DMS153 treated with DMSO at 0.1 percent for 48 hours (cell line): Measurements from ENCODE around the gene CACNA1B.

Experiments
- DNase-seq: peaks from one replicate; lab custom pipeline; 2025; ENCODE audit not compliant: unreplicated experiment; lab: John Stamatoyannopoulos, UW

CACNA1B gene

DNA sequence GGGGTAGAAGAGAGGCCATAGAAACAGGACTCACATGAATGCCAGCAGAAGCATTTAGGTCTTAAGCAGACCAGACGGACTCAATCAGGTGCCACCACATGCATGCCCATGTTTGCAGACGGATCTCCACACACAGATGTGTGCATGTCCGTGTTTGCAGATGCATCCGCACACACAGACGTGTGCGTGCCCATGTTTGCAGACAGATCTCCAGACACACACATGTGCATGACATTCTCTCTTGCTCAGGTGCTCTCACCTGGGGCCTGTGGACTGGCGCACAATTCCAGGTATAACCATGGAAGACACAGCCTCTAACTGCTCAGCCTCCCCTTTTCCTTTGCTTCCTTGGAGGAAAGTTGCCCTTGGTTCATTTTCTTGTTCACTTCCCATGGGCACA is 148.3 kb downstream of the CACNA1B start:
- DNase-seq, result no peak

DNA sequence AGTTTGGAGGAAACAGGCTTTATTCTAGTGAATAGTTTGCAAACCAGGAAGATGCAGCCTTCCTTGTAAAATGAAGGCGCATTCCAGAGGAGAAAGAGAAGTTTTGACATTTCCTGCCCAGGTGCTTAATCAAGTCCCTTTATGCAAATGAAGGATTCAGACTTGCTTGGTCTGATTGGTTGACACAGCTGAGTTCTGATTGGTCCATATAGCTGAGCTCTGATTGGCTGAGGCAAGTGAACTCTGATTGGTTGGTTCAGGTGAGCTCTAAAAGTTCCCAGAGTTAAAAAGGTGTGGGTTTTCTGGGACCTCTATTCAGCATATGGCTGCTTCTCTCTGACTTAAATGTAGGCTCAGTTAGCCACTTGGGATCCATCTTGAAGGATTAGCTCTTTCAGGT is 151.0 kb downstream of the CACNA1B start:
- DNase-seq, result no peak

DNA sequence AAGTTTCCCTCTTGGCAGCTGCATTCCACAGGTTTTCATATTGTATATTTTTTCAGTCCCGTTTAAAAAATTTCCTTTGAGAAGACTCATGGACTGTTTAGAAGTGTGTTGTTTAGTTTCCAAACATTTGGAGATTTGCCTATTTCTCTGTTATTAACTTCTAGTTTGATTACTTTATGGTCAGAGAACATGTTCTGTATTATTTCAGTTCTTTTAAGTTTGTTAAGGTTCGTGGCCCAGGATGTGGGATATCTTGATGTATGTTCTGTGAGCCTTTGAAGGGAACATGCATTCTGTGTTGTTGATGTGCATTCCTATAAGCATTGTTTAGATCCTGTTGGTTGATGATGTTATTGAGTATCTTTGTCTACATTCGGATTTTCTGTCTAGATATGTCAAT is 153.6 kb downstream of the CACNA1B start:
- DNase-seq, result no peak

DNA sequence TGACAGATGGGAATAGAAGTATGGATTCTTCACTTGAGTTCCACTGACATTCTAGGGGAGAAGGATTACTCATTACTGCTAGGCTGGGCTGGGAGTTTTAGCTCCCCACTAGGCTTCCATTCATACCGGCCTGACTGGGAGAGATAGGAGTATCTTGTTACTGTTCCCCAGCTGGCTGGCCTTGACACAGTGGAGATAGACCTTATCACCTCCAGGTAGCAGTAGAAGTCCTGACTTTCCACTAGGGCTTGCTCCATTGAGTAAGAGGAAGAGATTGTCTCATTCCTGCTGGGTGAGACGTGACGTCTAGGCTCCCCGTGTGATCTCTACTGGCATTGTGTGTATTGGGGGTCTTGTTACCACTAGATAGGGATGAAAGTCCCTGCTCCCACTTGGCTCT is 156.4 kb downstream of the CACNA1B start:
- no peak for DNase-seq

DNA sequence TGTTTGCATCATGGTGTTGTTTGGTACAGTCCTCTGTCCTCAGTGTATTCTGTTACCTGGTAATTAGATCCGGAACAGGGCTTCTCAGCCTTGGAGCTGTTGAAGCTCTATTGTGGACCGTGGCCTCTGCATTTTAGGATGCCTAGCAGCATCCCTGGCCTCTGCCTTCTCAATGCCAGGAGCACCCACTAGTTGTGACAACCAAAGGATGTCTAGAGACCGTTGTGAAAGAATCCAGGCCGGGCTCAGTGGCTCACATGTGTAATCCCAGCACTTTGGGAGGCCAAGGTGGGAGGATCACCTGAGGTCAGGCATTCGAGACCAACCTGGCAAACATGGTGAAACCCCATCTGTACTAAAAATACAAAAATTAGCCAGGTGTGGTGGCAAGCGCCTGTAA is 159.6 kb downstream of the CACNA1B start:
- DNase-seq, result no peak

DNA sequence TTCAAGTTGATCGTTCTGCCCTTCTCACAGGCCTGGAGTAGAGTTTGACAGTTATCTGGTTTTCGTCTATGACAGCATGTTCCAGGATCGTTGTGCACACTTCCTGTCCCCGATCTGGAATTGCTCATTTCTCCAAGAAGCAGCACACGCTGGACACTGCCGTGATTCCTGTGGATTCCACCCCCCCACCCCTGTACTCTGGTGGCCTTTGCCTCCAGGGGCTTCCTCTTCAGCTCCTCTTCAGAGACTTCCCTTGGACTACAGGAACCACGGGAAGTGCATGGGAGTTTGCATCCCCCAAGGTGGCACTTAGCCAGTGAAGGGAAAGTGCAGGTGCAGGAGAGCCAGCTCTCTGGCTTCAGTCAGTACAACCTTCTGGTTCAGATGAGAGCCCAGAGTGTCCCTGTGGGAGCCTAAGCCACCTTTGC is 160.7 kb downstream of the CACNA1B start:
- no peak for DNase-seq

DNA sequence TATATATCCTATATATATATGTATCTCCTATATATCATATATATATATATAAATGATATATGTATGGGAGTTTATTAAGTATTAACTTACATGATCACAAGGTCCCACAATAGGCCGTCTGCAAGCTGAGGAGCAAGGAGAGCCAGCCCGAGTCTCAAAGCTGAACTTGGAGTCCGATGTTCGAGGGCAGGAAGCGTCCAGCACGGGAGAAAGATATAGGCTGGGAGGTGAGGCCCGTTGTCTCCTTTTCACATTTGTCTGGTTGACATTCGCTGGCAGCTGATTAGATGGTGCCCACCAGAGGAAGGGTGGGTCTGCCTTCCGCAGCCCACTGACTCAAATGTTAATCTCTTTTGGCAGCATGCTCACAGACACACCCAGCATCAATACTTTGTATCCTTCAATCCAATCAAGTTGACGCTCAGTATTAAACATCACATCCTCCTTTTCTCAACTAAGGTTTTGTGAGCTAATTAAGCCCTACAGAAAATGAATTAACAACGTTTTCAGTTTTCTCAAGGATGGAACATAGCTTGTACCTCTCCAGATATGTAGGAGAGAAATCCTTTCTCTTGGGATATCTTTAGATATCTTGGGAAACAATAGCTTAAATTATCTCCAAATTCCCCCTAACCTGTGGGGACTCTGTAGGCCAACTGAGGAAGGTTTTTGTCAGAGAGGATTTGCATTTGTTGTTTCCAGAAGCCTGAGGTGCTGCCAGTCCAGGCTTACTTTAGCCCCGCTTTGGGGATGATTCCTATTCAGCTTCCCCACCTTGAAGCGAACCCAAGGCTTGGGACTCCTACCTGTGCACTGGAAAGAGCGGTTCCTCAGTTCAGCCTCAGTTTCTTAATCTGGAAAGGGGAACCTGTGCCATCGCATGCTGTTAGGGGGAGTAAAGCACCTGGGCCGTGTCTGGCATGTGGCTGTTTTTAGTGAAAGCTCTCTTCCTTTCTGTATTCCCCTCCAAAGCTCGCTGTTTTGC is 163.2 kb downstream of the CACNA1B start:
- no peak for DNase-seq

DNA sequence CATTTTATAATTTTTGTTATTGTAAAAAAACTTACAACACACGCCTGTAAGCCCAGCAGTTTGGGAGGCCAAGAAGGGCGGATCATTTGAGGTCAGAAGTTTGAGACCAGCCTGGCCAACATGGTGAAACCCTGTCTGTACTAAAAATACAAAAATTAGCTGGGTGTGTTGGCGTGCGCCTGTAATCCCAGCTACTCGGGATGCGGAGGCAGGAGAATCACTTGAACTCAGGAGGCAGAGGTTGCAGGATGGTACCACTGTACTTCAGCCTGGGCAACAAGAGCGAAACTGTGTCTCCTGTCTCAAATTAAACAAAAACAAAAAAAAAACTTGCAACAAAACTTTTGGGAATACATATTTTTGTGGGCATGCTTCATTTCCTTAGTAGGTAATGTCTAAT is 164.6 kb downstream of the CACNA1B start:
- DNase-seq, result no peak

DNA sequence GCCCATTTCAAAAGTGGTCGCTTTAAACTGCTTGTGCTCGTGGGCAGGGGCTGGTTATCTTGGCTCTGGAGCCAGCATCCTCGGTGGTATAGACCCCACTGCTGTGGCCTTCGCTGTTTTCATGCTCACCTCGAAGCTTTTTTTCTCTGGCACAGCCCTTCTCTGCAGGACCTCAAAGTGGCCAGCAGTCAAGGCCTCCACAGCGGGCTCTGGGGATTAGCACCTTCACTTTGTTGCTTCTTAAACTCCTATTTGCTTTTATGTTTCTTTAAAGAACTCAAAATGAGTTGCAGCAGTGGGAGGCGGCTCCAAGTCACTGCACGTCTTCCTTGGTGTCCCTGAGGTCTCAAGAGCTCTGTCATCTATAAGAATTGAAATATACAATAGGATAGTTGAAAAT is 165.1 kb downstream of the CACNA1B start:
- DNase-seq, result no peak

DNA sequence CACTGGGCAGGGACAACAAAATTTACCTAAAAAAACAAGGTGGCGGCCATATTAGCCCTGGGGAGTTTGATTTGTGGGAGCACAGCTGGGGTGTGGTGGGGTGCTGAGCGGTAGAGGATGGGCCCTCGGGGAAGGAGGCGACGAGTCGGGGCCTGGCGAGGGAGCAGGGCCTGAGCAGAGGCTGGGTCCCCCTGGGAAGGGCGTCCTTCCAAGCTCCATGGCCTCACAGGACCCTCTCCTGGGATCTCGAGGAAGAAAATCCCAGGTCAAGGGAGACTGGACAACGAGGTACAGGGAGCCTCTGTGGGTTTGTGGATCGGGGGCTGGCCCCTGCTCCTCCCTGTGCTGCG is 165.5 kb downstream of the CACNA1B start:
- no peak for DNase-seq

DNA sequence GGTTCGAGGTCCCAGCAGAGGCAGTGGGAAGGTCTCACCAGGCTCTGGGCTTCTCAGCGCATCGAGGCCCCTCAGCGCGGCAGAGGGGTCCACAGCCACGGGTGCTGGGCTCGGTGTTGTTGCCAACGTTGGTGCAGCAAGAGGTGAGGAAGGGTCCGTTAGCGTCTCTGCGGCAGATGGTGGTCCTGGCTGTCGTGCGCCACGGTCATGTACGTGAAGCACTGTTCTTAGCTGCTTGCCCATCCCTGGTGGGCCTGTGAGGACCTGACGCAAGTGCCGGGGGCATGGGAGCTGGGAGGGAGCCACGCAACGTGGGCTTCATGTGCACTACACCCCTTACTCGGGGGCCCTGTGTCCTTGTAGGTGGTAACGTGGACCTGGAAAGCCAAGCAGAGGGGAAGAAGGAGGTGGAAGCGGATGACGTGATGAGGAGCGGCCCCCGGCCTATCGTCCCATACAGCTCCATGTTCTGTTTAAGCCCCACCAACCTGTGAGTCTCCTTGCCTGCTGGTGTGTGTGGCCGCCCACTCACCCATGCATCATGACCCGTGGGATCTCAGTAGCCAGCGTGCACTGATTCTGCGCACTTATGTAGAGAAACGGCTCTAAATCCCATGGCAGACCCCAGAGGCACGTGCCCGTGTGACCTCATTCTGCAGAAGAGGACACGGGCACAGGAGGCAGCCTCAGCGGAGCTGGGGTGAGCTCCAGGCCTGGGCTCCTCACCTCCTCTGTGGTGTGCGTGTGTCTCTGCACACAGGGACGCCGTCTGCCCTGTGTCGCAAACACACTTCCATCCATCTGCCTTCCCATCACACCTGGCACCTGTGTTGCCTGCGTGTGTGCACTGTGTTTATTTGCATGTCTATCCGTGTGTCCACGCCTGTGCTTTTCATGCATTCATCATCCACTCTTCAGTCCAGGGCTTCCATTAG is 166.1 kb downstream of the CACNA1B start:
- DNase-seq, result no peak

DNA sequence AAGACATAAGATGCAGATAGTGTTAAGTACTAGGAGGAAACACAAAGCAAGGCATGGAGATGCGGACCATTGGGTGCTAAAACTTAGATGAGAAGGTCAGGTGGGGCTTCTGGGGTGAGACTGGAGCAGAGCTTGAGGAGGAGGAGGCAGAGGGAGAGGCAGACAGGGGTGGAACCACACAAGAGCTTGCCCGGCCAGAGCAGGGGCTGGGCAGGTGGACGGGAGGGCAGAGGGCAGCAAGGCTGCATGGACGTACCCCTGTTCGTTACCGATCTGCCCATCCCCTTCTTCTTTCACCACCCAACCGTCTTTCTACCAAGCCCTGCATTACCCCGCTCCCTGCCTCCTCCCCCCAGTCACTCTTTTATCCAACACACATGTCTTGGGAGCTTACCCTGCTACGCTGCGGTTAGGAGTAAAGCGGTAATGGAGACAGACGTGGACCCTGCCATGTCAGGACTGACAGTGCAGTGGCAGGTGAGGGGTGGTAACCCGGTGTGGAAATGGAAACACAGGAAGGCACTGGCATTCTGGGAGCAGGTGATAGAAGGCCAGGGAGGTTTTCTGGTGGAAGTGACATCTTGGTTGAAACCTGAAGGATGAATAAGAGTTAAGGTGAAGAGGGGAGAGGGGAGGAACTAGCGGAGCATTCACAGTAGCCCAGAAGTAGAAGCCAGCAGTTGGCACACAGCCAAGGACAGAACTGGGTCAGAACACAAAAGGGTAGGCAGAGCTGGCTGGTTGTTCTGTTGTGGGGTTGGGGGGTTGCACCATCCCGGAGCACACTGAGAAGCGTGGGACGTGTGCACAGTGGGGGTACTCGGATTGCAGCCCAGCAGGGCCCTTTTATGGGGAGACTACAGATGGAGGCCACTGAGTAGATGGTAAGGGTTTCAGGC is 167.2 kb downstream of the CACNA1B start:
- no peak for DNase-seq

DNA sequence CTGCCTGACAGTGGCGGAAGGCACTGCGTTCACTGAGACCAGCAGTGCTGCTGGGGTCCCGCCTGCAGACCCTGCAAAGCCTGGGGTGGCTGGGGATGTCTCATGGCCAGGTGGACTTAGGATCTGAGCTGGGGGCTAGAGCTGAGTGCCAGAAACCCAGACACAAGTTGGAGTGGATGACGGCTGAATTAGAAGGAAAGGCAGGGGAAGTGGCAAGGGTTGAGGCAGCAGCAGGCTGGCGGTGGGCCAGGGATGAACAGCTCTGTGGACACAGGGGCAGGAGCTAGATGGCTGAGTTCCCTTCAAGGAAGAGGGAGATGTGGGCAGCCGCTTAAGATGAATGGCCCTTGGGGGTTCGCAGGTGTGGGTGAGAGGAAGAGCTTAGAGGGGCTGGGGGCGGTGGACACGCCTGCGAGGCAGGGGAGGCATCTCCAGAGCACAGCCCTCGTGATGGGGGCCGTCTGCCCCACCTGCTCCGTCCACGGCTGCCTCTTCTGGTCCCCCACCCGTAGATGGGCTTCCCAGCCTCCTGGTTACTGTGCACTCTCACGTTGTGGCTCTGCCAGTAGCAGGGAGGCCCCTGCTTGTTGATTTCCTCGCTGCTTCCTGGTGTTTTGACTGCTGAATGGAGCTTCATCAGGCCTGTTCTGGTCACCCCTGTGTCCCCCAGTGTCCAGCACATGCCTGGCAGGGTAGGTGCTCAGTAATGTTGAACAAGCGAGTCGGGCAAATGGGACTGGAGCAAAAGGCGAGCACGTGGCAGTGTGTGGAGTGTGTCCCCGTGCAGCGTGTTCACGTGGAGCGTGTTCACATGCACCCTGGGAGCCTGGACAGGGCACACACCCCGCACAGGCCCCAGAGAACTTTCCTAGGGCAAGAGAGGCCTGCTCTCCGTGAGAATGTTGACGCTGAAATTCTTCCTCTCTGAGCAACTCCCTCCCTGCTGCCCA is 168.2 kb downstream of the CACNA1B start:
- no peak for DNase-seq

DNA sequence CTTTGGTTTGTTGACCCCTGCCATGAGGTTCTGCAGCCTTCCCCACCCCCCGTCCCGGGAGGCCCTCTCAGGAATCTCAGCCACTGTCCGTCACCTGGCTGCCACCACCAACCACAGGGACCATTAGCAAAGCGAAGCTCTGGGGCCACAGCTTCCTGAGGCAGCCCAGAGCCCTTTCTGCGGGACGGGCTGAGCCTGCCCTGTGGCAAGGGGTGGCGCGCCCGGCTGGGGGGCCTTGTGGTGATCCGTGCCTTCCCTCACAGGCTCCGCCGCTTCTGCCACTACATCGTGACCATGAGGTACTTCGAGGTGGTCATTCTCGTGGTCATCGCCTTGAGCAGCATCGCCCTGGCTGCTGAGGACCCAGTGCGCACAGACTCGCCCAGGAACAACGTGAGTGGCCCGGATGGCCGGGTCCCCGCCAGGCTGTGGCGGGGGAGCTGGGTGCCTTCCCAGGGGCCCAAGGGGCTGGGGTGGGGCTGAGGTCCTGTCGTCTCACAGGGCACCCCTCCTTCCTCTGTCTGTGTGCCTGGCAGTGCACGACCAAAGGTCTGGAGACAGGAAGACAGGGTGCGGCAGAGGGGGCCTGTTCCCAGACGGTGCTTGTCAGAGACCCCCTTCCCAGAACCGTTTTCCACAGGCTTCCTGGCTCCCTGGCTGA is 169.2 kb downstream of the CACNA1B start:
- DNase-seq, result no peak

DNA sequence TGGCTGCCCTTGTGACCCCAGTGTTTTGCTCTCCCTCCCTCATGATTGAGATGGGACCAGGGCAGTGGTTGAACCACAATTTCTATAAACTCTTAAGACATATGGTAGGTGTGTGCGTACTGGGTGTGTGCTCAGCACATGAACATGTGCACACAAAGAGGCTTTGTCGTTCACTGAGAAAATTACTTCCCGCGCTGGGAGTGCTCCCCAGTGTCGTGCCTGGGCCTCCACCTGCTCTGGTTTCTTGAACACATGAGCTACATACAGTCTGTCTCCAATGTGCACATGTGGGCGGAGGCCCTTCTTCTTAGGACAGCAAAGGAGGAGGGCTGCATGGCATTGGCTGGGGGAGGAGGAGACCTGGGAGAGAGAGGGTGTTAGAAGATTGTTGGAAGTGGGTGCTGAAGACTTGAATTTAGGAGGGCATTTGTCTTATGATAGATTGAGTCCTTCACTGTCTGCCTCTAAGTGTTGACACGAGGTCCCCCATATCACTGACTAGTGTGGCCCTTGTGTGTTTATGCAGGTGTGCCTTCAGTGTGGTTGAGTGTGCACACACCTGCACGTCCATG is 170.0 kb downstream of the CACNA1B start:
- no peak for DNase-seq

DNA sequence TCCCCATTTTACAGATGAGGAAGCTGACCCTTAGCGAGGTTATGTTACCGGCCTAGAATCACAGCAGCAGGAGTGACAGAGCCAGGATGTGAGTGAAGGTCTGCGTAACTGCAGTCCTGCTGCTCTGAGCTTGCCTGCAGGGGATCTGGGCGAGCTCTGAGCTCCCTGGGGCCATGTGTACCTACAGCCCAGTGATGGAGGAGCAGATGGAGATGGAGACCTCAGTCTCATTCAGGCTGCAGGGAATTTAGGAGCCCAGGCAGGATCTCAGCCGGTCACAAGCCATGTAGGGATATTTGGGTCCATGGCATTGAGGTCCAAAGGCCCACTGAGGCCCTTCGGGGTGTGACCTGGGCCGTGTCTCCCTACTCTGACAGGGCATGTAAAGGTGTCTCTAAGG is 170.6 kb downstream of the CACNA1B start:
- DNase-seq, result no peak

DNA sequence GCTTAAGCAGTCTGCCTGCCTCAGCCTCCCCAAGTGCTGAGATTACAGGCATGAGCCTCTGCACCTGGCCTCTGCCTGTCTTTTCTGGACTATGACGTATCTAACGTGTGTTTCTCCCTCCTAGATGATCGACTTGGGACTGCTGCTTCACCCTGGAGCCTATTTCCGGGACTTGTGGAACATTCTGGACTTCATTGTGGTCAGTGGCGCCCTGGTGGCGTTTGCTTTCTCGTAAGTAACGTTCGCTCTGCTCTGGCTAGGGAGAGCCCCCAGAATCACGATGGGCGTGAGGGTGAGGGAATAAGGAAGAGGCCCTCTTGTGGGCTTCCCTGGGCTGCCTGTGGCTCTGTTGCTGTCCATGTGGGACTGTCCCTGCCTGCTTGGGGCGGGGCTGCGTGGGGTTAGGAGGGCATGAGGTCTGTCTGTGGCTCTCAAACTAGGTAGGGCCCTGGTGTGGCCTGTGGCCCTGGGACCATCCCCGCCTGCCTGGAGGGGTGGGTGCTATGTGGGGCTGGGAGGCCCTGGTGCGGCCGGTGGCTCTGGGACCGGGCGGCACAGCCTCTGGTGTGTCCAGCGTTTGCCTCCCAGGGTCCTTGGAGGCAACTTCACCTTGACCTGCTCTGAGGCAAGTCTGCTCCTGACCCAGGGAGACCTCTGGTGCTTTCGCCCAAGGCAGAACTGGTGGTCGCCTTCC is 171.7 kb downstream of the CACNA1B start:
- no peak for DNase-seq

DNA sequence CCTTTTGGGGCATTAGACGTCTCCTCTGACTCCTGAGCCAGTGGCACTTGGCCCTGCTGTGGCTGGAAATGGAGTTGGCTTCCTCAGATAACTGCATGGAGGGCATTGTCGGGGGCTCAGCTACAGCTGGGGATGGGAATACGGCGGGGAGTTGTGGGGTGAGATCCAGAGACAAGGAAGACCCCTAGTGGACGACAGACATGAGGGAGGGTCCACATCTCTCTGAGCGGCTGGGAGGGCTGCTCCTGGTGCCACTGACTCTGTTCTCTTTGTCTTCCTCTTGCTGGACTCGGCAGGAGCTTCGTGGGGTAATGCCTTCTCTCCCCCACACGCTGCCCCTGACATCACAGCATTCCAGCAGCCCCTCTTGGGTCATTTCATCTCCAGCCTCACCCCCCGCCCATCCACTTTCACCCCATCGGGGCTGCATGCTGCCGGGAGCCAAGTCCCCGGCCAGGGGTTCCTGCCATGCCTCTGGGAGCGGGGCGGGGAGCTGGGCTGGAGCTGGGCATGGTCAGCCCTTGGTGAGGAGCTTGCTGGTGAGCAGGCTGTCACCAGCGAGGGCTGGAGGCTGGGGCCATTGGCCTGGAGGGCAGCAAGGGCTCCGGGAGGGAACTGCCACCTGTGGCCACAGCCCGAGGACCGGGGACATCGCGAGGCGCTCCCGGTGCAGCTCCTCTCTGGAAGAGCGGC is 172.3 kb downstream of the CACNA1B start:
- no peak for DNase-seq
